IPS-18a (cell line): ENCODE data around the gene INO80D.
"Not testable (repeated sequence)": the region's sequence is repeated elsewhere in the genome, so short reads cannot be mapped to it uniquely, and the experiment has no call there.

ENCODE experiments used
- H3K27ac ChIP-seq: one replicate; pipeline ENCODE4 v1.5.1; 2013; ENCODE audit warnings: low read length
- H3K27me3 ChIP-seq: one replicate; pipeline ENCODE4 v1.6.1; 2013; ENCODE audit warnings: mild to moderate bottlenecking, low read length; ENCODE audit not compliant: control insufficient read depth, insufficient read depth
- H3K36me3 ChIP-seq: one replicate; pipeline ENCODE4 v1.6.1; 2013; ENCODE audit warnings: low read depth, low read length; ENCODE audit not compliant: control insufficient read depth
- H3K4me1 ChIP-seq: one replicate; pipeline ENCODE4 v1.6.1; 2013; ENCODE audit warnings: low read depth, low read length; ENCODE audit not compliant: control insufficient read depth
- H3K4me3 ChIP-seq: one replicate; pipeline ENCODE4 v1.5.1; 2013; ENCODE audit warnings: low read length
- H3K9ac ChIP-seq: one replicate; pipeline ENCODE4 v1.6.1; 2013; ENCODE audit warnings: mild to moderate bottlenecking, low read length, moderate library complexity
- H3K9me3 ChIP-seq: one replicate; pipeline ENCODE4 v1.6.1; 2013; ENCODE audit warnings: low read depth, low read length; ENCODE audit not compliant: control insufficient read depth

The INO80D gene

GRCh38 chr2:206015746-206016145 is 70.2 kb downstream of the INO80D start:
- H3K27ac ChIP-seq, H3K9me3 ChIP-seq, H3K9ac ChIP-seq, H3K27me3 ChIP-seq, H3K4me1 ChIP-seq, H3K4me3 ChIP-seq: not testable (repeated sequence)
- peaks cover 41% of the 10 kb centered on the region for H3K36me3 ChIP-seq

GRCh38 chr2:206011795-206012194 is 74.2 kb downstream of the INO80D start:
- H3K9me3 ChIP-seq: peaks cover 5% of the 10 kb centered on the region
- no peak overlapping the region for H3K9ac ChIP-seq
- no peak overlapping the region for H3K27ac ChIP-seq
- no peaks in the 10 kb centered on the region for H3K27me3 ChIP-seq
- H3K4me1 ChIP-seq: no peaks in the 10 kb centered on the region
- no peak overlapping the region for H3K4me3 ChIP-seq
- H3K36me3 ChIP-seq: peaks cover 46% of the 10 kb centered on the region

DNA sequence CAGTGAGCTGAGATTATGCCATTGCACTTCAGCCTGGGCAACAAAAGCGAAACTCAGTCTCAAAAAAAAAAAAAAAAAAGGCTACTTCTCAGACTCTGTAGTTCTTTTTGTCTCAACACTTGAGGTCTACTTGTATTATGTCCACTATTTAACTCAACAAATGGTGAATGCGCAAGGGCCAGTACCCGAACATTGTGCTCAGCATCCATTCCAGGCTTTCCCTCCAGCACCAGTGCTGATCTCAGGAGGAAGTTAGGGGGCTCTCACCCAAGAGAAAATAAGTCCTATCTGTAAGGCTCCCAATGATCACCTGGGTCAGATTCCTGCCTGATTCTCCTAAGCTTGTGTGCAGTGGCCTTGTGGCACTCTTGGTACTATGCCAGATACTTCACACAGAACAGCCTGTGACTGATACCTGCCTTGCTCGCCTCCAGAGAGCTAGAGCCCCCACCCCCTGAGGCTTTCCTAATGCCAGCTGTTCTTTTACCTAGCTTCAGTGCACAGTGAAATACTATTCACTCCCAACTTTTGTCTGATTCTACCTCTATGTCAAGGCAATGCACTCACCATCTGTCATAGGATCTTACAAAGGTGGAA is 74.9 kb downstream of the INO80D start:
- no peak overlapping the region for H3K4me3 ChIP-seq

DNA sequence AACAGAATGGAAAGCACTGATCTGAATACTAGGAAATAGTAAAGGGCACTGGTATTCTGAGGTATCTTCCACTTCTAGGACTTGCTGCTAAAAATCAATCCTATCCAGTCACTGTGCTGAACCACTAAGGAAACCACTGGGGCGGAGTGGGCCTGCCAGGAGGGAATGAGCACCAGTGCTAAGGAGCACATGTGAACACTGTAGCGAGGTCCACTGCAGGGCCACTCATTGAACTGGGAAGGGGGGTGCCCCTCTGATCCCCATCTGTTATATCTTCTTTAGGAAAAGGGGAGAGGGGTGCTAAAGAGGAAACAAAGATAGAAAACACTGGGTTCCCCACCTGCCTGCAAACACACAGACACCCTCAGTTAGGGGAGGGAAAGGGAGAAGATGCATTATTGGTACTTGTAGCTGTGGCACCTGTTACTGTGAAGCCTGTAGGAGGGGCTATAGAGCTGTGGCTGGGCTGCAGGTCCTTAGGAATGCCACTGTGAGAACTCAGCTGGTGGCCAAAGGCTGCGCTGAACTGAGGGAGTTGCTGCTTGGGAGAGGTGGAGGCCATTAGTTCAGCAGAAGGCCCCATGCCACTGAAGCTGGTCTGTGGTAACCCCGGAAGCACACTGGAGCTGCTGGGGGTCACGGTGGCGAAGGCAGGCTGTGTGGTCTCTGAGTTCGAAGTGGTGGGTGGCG is 81.8 kb downstream of the INO80D start:
- H3K4me1 ChIP-seq: no peaks in the 10 kb centered on the region
- peaks cover 75% of the 10 kb centered on the region for H3K36me3 ChIP-seq
- H3K9ac ChIP-seq: no peak overlapping the region
- H3K9me3 ChIP-seq: no peaks in the 10 kb centered on the region
- H3K27me3 ChIP-seq: no peaks in the 10 kb centered on the region
- H3K27ac ChIP-seq: no peak overlapping the region
- no peak overlapping the region for H3K4me3 ChIP-seq

More for the DNA sequence above, 74.9 kb downstream of the INO80D start:
- Histone ChIP-seq H3K36me3 (peaks cover 45% of the 10 kb centered on the region), H3K9ac (no peak overlapping the region), H3K27me3 (no peaks in the 10 kb centered on the region), H3K4me1 (no peaks in the 10 kb centered on the region), H3K27ac (no peak overlapping the region), H3K9me3 (peaks cover 4% of the 10 kb centered on the region)

GRCh38 chr2:206002440-206002839 is 83.5 kb downstream of the INO80D start:
- Histone ChIP-seq H3K4me3 (no peak overlapping the region), H3K27ac (no peak overlapping the region), H3K27me3 (no peaks in the 10 kb centered on the region), H3K4me1 (no peaks in the 10 kb centered on the region), H3K9ac (no peak overlapping the region), H3K36me3 (peaks cover 71% of the 10 kb centered on the region), H3K9me3 (no peaks in the 10 kb centered on the region)

- Histone ChIP-seq H3K27ac (no peak overlapping the region), H3K9ac (no peak overlapping the region), H3K27me3 (no peaks in the 10 kb centered on the region), H3K9me3 (no peaks in the 10 kb centered on the region), H3K4me3 (no peak overlapping the region), H3K36me3 (peaks cover 66% of the 10 kb centered on the region), H3K4me1 (no peaks in the 10 kb centered on the region)
These were observed 84.1 kb downstream of the INO80D start for GRCh38 chr2:206001912-206002311.

GRCh38 chr2:206000776-206001175 is 85.2 kb downstream of the INO80D start:
- H3K36me3 ChIP-seq: peaks cover 61% of the 10 kb centered on the region
- no peaks in the 10 kb centered on the region for H3K4me1 ChIP-seq
- no peaks in the 10 kb centered on the region for H3K27me3 ChIP-seq
- no peak overlapping the region for H3K4me3 ChIP-seq
- H3K9me3 ChIP-seq: no peaks in the 10 kb centered on the region
- H3K27ac ChIP-seq: no peak overlapping the region
- no peak overlapping the region for H3K9ac ChIP-seq

DNA sequence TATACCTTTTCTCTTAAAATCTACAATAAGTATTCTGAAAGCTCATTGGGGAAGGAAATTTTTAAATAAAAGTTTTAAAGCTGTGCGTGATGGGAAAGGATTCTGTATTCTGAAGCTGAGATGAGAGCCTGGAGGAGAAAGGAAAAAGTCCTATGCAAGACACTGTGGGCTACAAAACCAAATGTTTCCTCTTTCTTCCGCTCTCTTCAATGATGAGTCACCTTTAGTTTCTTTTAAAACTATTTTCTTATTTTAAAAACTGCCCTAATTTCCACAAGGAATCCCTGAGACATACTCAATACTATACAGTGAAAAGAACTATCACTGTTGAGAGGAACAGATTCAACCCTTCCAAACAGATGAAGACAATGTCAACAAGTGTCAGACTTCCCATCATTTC is 87.4 kb downstream of the INO80D start:
- no peak overlapping the region for H3K4me3 ChIP-seq
- no peak overlapping the region for H3K27ac ChIP-seq
- H3K9me3 ChIP-seq: no peaks in the 10 kb centered on the region
- H3K36me3 ChIP-seq: peaks cover 43% of the 10 kb centered on the region
- no peak overlapping the region for H3K9ac ChIP-seq
- H3K27me3 ChIP-seq: no peaks in the 10 kb centered on the region
- H3K4me1 ChIP-seq: no peaks in the 10 kb centered on the region

- H3K9me3 ChIP-seq: no peaks in the 10 kb centered on the region
- H3K27me3 ChIP-seq: no peaks in the 10 kb centered on the region
- H3K9ac ChIP-seq: no peak overlapping the region
- H3K27ac ChIP-seq: no peak overlapping the region
- no peak overlapping the region for H3K4me3 ChIP-seq
- peaks cover 21% of the 10 kb centered on the region for H3K36me3 ChIP-seq
- H3K4me1 ChIP-seq: no peaks in the 10 kb centered on the region
These were observed 89.8 kb downstream of the INO80D start for GRCh38 chr2:205996161-205996560.

- H3K27me3 ChIP-seq: no peaks in the 10 kb centered on the region
- H3K4me1 ChIP-seq: no peaks in the 10 kb centered on the region
- H3K27ac ChIP-seq: no peak overlapping the region
- peaks cover 20% of the 10 kb centered on the region for H3K36me3 ChIP-seq
- no peak overlapping the region for H3K4me3 ChIP-seq
- no peak overlapping the region for H3K9ac ChIP-seq
- H3K9me3 ChIP-seq: no peaks in the 10 kb centered on the region
These were observed 90.7 kb downstream of the INO80D start for GRCh38 chr2:205995260-205995659.

DNA sequence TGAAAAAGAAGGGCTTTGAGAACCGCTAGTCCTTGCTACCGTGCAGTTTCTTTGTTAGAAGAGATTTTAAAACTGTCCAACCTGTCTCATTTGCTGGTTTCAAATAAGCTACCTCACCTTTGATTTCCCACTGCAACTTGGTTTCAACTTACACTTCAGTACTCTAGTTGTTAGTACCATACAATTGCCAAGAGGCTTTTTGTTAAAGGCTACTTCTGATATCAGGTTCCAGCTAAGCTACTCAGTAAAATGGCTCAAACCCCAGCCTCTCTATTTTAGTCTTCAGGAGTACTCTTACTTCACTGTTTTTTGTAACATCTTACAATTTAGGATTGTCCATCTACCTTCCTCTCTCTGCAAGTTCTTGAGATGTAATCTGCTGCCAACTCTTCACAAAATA is 91.6 kb downstream of the INO80D start:
- Histone ChIP-seq H3K9me3 (no peaks in the 10 kb centered on the region), H3K36me3 (peaks cover 19% of the 10 kb centered on the region), H3K9ac (no peak overlapping the region), H3K27me3 (no peaks in the 10 kb centered on the region), H3K27ac (no peak overlapping the region), H3K4me1 (no peaks in the 10 kb centered on the region), H3K4me3 (no peak overlapping the region)

GRCh38 chr2:205990104-205990503 is 95.9 kb downstream of the INO80D start:
- Histone ChIP-seq H3K27me3 (no peaks in the 10 kb centered on the region), H3K4me1 (no peaks in the 10 kb centered on the region), H3K27ac (no peak overlapping the region), H3K9me3 (no peaks in the 10 kb centered on the region), H3K9ac (no peak overlapping the region), H3K36me3 (no peaks in the 10 kb centered on the region), H3K4me3 (no peak overlapping the region)
